NCI-H748 treated with DMSO at 0.1 percent for 48 hours (cell line): ENCODE measurements around the gene POLR2M.

Source experiments
- DNase-seq: peaks from one replicate; lab custom pipeline; 2025; lab: John Stamatoyannopoulos, UW

Gene POLR2M

GRCh38 chr15:57740048-57740447 lies 33.5 kb downstream of the POLR2M start:
- no peak for DNase-seq

DNA sequence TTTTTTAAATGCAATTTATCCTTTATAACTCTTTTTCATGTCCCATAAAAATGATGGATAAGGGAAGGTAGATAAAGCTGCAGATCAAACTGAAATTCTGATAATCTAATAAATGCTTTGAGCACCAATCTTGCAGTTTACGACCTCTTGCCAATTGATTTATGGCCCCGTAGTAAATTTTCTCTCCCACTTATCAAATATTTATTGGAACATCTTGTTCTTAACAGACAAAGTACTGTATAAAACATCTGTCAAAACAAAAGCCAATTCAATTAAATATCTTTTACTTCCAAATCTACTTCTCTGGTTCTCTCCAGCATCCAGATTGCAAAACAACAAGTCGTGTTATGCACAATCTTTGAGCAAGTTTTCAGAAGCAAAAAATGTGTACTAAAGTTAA lies 34.6 kb downstream of the POLR2M start:
- DNase-seq = no peak

GRCh38 chr15:57743424-57743823 lies 36.9 kb downstream of the POLR2M start:
- no peak for DNase-seq

- no peak for DNase-seq
Measured at GRCh38 chr15:57746786-57747185, 40.3 kb downstream of the POLR2M start.

DNA sequence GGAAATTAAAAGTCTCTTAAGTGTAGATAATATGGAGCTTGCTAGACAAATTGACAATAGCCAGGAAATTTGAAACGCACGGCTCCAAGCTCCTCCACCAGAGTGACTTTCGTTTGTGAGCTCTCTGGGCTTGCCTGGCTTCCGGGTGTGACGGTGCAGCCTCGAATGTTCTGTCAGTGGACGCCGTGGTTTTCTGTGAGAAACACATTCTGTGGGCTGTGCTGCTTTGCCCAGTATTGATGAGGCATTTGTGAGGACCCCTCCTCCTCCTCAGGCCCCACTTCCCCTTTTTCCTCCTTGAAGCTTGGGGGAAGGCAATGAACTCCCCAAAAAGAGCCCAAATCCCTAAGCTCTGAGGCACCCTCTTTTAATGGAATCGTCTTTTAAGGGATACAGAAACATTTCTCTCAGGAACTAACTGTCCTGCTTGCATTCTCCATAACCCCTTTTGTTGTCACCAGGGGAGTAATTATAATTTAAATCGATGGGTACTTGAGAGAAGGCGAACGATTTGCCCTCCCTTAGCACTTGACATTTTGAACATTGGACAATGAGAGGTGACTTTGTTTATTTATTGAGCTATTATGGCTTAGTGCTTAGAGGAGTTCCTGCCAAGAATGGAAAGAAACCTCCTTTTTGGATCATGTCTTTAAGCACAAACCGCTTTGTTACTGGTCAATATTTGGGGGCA lies 40.8 kb downstream of the POLR2M start:
- DNase-seq = peak; percentile 38

DNA sequence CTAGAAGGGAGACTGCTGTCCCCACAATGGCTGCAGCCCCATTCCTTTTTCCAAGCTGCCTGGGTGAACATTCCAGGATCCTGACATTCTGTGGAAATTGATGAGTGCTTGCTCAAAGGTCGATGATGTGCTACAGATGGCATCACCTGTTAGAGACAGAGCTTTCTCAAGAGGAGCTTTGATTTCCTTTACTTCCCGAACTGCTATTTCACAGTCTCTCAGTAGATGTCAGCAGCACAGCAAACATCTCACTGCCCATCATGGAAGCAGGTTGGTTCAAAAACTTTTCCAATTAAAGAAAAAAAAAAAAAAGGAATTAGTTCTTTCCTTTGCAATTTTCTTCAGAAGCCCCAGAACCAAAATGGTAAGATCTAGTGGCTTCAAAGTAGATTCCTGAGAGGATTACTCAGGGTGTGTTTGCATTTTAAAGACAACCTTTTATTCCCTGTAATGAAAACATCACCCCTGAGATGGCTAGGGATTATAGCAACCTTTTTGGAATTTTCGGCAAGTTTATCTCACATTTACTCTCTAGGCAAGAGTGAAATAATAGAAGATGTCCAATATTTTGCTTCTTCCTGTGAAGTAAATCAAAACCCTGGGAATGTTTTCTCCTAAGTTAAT lies 44.8 kb downstream of the POLR2M start:
- DNase-seq = no peak

DNA sequence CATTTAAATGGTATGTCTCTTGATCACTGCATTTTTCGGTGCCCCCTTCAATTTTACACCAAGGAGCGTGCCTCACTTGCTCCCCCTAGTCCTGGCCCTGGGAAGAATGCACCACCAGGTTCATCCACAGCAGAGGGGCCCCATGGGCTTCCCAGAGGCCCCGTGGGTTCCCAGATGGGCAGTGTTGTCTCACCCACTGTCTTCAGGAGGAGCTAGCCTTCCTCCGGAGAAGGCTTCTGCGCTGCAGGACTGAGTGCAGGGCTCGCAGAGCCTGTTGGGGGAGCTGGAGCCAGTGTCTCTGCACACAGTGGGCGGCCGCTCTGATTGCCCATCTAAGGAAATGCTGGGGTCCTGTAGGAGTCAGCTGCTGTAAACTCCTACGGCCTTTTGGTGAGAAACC lies 45.9 kb downstream of the POLR2M start:
- no peak for DNase-seq

GRCh38 chr15:57752840-57753239 lies 46.3 kb downstream of the POLR2M start:
- DNase-seq = no peak

GRCh38 chr15:57756466-57756865 lies 50.0 kb downstream of the POLR2M start:
- no peak for DNase-seq

GRCh38 chr15:57758560-57758959 lies 52.0 kb downstream of the POLR2M start:
- DNase-seq = no peak

DNA sequence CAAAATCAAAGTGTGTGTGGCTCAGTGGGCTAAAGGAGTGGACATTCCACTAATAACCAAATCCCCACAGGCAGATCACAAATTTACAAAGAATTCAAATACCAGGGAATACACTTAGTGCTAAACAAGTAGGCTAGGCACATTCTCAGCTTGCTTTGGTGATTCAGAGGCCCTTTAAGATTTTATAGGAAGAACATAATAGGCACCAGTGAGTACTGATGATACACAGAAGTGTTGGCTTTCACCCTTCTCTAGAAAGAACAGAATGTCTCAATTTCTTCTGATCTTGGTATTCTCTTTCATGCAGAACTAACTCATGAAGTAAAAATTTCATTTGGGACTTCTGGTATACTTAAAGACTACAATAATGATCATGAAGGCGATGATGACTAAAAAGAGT lies 55.0 kb downstream of the POLR2M start:
- DNase-seq = no peak

- no peak for DNase-seq
Measured at GRCh38 chr15:57762302-57762701, 55.8 kb downstream of the POLR2M start.

DNA sequence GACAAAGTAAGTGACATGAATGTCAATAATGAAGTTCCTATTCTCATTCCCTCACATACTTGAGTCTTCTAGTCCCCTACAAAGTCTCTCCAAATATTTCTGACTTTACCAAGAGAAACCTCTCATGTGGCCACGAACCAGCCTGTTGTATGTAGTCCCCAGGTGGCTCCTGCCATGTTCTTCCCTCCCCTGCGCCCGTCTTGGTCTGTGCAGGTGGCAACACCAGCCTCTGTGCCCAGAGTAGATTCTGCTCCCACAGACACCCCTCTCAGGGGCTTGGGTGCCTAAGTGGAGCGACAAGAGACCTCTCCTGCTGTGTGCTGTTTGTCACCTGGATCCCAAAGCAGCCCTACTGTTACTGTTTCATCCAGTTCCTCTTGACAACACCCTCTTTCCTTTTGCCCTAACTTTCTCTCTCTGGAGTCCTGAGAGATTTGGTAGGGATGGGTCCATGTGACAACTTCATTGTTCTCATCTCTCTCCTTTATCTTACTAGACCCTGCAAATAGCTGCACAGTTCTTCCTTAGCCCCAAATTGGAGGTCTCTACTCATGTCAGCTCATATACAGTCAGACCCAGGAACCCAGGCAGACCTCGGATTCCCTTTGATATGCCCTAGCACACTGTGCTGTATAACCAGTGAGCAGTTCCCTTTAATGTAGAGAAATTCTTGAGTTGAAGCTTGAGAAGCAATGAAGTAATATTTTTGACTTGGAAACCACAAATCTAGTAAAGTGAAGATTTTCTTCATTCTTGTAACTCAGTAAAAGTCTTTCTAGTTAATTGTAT lies 56.9 kb downstream of the POLR2M start:
- DNase-seq = no peak
